Adrenal gland (tissue), 5 donors: ENCODE results near the gene GMIP.

Experiments used
- CTCF ChIP-seq, 6 experiments: fragments of 450-650 bp in 4 of 6; fragments of 200-600 bp in 2 of 6; sonication (generic) in 1 of 6; IDR thresholded peaks; 1 replicate in 5 of 6; 2 replicates in 1 of 6; pipeline versions ENCODE4 v1.5.1 to v1.8.0; 2016 to 2021; ENCODE audit warnings: antibody characterized with exemption in 6 of 6, mild to moderate bottlenecking in 2 of 6, moderate library complexity in 1 of 6
- POLR2A ChIP-seq, 2 donors: fragments of 450-650 bp; IDR thresholded peaks; one replicate each; pipeline ENCODE4 v1.6.1; 2017; ENCODE audit warnings: antibody characterized with exemption in 2 of 2, mild to moderate bottlenecking in 2 of 2, moderate library complexity in 1 of 2
- donor health status: DM: no; HTN: no; CAD: no.

GRCh38 chr19:19630062-19630414 is 13.4 kb downstream of the GMIP start:
- TF ChIP-seq POLR2A (IDR thresholded peaks at IDR 0.05) = no peak
- no peak for TF ChIP-seq CTCF (IDR thresholded peaks at IDR 0.05)
